ENCODE results near the gene IRF9.
"Not testable (repeated sequence)": the region's sequence is repeated elsewhere in the genome, so short reads cannot be mapped to it uniquely, and the experiment has no call there.

Gene IRF9

DNA sequence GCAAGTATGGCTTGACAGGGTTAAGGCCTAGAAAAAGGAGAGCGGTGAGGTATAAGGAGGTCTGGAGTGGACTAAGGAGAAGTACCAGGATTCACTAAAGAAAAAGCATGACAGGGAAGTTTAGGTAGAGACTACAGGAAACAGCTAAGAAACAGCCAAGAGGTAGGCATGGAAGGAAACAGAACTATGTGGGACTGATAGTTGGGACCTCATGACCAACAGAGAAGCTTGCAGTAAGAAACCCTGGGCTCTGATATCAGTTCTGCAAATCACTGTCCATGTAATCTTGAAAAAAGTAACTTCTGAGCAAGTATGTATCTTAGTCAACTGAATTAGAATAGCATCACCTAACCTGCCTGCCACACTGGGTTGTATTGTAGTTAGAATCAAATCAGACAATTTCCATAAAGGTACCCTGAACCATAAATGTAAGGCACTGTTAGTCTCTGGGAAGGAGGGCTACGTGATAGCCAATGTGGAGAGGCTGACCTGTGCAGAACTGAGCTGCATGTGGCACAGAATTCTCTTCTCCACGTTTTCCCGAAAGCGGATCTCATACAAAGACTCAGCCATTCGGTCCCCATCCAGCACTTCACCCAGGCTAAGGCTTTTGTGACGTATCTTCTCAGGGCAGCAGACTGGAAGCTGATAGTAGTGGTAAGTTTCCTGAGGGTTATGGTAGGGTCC lies 33.3 kb downstream of the IRF9 start:
- H3K4me3 ChIP-seq (ENCODE audit: low read length) = peak overlapping the region; percentile 69; the same call in 1 of the 2 replicates
- no peak for TF ChIP-seq ZNF274 (IDR thresholded peaks at IDR 0.05; ENCODE audit: low read depth, low read length)

DNA sequence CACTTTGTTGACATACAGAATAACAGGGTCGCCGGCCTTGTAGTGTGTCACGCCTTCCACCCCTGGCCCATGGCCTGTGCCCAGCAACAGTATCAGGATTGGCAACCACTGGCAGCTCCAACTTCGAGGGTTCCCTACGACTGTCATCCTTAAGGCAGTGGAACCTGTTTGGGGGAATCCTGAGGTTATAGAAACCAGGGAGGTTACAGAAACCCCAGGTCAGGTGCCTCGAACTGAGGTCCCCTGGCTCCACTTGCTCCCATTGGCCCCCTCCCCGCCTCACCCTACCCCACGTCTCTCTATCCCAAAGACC lies 33.8 kb downstream of the IRF9 start:
- H3K4me3 ChIP-seq (ENCODE audit: low read length) = peak overlapping the region; percentile 69; the same call in 1 of the 2 replicates
- TF ChIP-seq ZNF274 (IDR thresholded peaks at IDR 0.05; ENCODE audit: low read depth, low read length) = no peak

GRCh38 chr14:24195186-24196070 lies 34.4 kb downstream of the IRF9 start, which contains the start of gene TM9SF1:
Gene TM9SF1 (minus strand): TSS chr14:24195441. CDS start chr14:24195019, 422 bp downstream.
- H3K4me3 ChIP-seq (ENCODE audit: low read length) = peak within 1 kb of the TSS; percentile 69
- TF ChIP-seq ZNF274 (IDR thresholded peaks at IDR 0.05; ENCODE audit: low read depth, low read length) = no peak

- peak overlapping the region; percentile 69 for H3K4me3 ChIP-seq (ENCODE audit: low read length)
- no peak for TF ChIP-seq ZNF274 (IDR thresholded peaks at IDR 0.05; ENCODE audit: low read depth, low read length)
These were observed 35.3 kb downstream of the IRF9 start for GRCh38 chr14:24196071-24197055.

DNA sequence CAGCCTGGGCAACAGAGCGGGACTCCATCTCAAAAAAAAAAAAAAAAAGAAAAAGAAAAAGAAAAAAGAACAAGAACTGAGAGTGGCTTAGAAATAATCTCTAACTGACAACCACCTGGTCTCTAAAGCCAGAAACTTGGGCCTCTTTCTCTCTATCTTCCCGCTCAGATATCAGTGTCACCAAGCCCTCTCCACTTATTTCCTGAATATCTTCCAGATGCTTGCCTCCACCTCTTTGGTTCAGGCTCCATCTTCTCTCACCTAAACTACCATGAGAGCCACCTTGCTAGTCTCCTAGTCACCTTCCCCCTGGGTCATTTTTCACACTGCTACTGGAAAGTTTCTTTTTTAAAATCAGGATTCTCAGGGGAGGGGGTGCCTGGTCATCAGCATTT lies 36.0 kb downstream of the IRF9 start:
- peak overlapping the region; percentile 69 for H3K4me3 ChIP-seq (ENCODE audit: low read length)
- TF ChIP-seq ZNF274 (IDR thresholded peaks at IDR 0.05; ENCODE audit: low read depth, low read length) = no peak

- no peak for TF ChIP-seq ZNF274 (IDR thresholded peaks at IDR 0.05; ENCODE audit: low read depth, low read length)
- no peak overlapping the region for H3K4me3 ChIP-seq (ENCODE audit: low read length)
These were observed 37.9 kb downstream of the IRF9 start for GRCh38 chr14:24198814-24199524.

GRCh38 chr14:24202538-24202937 lies 41.5 kb downstream of the IRF9 start:
- not testable (repeated sequence) for H3K4me3 ChIP-seq (ENCODE audit: low read length)

DNA sequence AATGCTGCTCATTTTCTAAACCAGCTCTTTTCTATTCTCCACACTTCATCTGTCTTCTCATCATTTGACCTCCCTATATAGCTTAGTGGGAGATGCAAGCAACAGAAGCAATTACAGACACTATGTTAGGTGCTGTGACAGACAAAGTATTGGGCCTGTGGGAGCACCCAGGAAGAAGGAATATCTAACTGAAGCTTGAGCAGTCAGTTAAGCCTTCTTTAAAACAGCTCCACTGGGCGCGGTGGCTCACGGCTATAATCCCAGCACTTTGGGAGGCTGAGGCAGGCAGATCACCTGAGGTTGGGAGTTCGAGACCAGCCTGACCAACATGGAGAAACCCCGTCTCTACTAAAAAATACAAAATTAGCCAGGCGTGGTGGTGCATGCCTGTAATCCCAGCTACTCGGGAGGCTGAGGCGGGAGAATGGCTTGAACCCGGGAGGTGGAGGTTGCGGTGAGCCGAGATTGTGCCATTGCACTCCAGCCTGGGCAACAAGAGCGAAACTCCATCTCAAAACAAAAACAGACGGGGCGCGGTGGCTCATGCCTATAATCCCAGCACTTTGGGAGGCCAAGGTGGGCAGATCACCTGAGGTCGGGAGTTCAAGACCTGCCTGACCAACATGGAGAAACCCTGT lies 42.3 kb downstream of the IRF9 start:
- H3K4me3 ChIP-seq (ENCODE audit: low read length) = not testable (repeated sequence)

DNA sequence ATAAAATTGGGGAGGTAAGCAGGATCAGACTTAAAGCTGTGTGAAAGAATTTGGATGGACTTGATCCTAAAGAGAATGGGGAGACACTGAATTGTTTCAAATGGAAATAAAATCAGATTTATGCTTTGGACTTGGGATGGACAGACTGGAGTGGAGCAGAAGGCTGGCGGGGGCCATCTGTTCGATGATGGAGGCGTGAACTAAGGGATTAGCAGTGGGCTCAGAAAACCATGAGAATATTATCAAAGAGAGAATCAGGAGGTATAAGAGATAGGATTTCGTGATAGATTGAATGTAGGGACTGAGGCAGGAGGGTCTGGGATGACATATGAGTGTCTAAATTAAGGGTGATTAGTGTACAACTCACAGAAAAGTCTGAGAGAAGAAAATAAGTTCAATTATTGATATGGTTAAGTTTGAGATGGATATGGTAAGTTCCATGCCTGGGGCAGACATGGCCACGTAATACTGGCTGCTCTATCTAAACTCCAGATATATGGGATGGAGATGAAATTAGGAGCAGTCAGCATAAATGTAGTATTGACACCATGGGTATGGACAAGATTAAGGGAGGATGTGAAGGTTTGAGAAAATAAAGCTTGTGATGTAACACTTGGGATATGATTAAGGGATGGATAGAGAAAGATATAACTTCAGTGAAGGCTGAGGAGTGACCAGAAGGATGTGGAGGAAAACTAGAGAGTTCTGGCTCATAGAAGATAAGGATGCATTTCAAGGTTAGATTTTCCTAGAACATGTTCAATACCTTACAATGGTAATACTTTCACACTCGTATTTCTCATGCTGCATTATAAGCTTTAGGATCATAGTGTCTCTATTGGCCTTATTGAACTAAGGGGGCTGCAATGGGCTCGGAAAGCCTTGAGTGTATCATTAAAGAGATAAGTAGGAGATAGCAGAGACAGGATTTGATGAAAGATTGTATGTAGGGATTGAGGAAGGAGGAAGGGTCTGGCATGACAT lies 43.4 kb downstream of the IRF9 start:
- no peak for TF ChIP-seq ZNF274 (IDR thresholded peaks at IDR 0.05; ENCODE audit: low read depth, low read length)
- no peak overlapping the region for H3K4me3 ChIP-seq (ENCODE audit: low read length)

DNA sequence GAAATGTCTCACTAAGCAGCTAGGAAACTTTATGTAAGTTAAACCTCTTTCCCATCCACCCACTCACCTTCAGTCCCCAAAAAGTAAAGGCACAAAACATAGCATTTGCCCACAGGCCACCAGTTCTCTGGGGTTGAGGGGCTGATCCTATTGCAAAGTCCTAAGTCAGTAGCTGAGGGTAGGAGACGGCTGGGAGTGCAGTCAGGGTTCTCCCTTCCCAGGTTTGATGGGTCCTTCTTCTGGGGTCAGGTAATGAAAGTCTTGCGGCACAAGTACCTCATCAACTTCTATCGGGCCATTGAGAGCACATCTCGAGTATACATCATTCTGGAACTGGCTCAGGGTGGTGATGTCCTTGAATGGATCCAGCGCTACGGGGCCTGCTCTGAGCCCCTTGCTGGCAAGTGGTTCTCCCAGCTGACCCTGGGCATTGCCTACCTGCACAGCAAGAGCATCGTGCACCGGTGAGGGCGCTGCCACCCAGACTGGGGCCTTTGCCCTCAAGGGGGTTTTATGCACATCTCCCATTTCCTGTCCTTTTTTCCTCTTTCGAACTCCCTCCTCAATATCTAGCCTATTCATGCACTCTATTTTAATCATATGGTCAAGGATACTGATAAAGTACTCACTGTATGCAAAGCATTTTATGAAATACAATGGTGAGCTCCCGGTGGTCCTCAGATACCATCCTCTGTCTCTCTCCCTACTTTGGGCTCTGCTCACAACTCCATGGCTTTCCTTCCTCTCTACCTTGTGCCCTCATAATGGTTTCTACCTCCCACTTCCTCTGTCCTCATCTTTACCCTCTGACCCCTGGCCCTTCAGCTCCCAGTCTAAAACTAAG lies 45.4 kb downstream of the IRF9 start:
- TF ChIP-seq ZNF274 (IDR thresholded peaks at IDR 0.05; ENCODE audit: low read depth, low read length) = no peak
- no peak overlapping the region for H3K4me3 ChIP-seq (ENCODE audit: low read length)

- TF ChIP-seq ZNF274 (IDR thresholded peaks at IDR 0.05; ENCODE audit: low read depth, low read length) = no peak
- H3K4me3 ChIP-seq (ENCODE audit: low read length) = no peak overlapping the region
These were observed 46.1 kb downstream of the IRF9 start for GRCh38 chr14:24207104-24207551.
